Tibial nerve (tissue), 4 donors: Measurements from ENCODE around the gene ELMO3. TPM values are rescaled to one million over a fixed set of nuclear protein-coding genes. Genes with fewer than 3 reads are reported as not detected.

ENCODE experiments used
- DNase-seq, 2 donors: peaks; one replicate each; pipeline ENCODE4 v3.0.0-alpha.2; 2019; ENCODE audit warnings: low spot score in 2 of 2
- H3K27ac ChIP-seq, 4 donors: fragments of 200-600 bp; sonication (generic) in 3 of 4; one replicate each; pipeline ENCODE4 v1.5.1; 2017 to 2019; ENCODE audit warnings: mild to moderate bottlenecking in 1 of 4
- H3K27me3 ChIP-seq, 2 donors: fragments of 200-600 bp; sonication (generic) in 1 of 2; one replicate each; pipeline versions ENCODE4 v1.5.1 to v1.6.0; 2017 to 2019
- H3K36me3 ChIP-seq, 3 donors: fragments of 200-600 bp; sonication (generic); one replicate each; pipeline ENCODE4 v1.5.1; 2018 to 2019
- H3K4me1 ChIP-seq, 4 donors: fragments of 200-600 bp; sonication (generic) in 3 of 4; one replicate each; pipeline ENCODE4 v1.5.1; 2017 to 2019
- H3K4me3 ChIP-seq, 4 donors: fragments of 200-600 bp; sonication (generic) in 3 of 4; one replicate each; pipeline ENCODE4 v1.5.1; 2017 to 2019; ENCODE audit warnings: mild to moderate bottlenecking in 1 of 4, moderate library complexity in 1 of 4
- H3K9me3 ChIP-seq, 4 donors: fragments of 200-600 bp; sonication (generic) in 3 of 4; one replicate each; pipeline ENCODE4 v1.5.1; 2017 to 2019
- CTCF ChIP-seq, 5 experiments: fragments of 200-600 bp in 3 of 5; fragments of 450-650 bp in 2 of 5; sonication (generic) in 3 of 5; IDR thresholded peaks; one replicate each; pipeline ENCODE4 v1.5.1; 2016 to 2019; ENCODE audit warnings: antibody characterized with exemption in 5 of 5, mild to moderate bottlenecking in 3 of 5, moderate library complexity in 2 of 5
- EP300 ChIP-seq, 2 donors: sonication (generic); formaldehyde crosslinking; IDR thresholded peaks; one replicate each; pipeline ENCODE4 v1.6.1; 2017; ENCODE audit warnings: antibody characterized with exemption in 2 of 2, mild to moderate bottlenecking in 1 of 2
- POLR2A ChIP-seq, 2 donors: fragments of 450-650 bp; IDR thresholded peaks; one replicate each; pipeline ENCODE4 v1.6.1; 2017; ENCODE audit warnings: antibody characterized with exemption in 2 of 2, mild to moderate bottlenecking in 2 of 2, moderate library complexity in 2 of 2
- WGBS, 2 donors: methylation state at CpG; one replicate each; pipeline ENCODE4 v1.1.5; 2018; 5-methylcytosine and 5-hydroxymethylcytosine counted together
- total RNA-seq, 4 donors: library from RNA; depleted of rRNA; stranded (reverse); fragments of >200 nt; gene quantifications; one replicate each; pipeline ENCODE4 v1.1.0, GENCODE V29; 2016

The ELMO3 gene
- total RNA-seq, 4 donors from 2014 or later = 2.4 to 14.4 (median 4.4) TPM

- Histone ChIP-seq H3K36me3 (no peaks in the 10 kb centered on the region), H3K27me3 (no peaks in the 10 kb centered on the region), H3K27ac (no peak overlapping the region), H3K9me3 (no peaks in the 10 kb centered on the region), H3K4me1 (peaks cover 0 to 43% (median 31%) of the 10 kb centered on the region in 4 donors), H3K4me3 (no peak overlapping the region)
- TF ChIP-seq CTCF (IDR thresholded peaks at IDR 0.05) (no peak), POLR2A (IDR thresholded peaks at IDR 0.05) (no peak), EP300 (IDR thresholded peaks at IDR 0.05) (no peak)
- WGBS, 2 donors = 78 to 87% methylated on average over 9 to 13 of the region's 15 CpGs
- DNase-seq = no peak
These were observed 10.1 kb upstream of the ELMO3 start for GRCh38 chr16:67188798-67189197.

GRCh38 chr16:67190041-67190440 is 8.9 kb upstream of the ELMO3 start, which contains the start of gene EXOC3L1:
Gene EXOC3L1, minus strand, starts transcription at chr16:67190136. Its CDS starts 460 bp downstream, at chr16:67189676.
- no peak within 1 kb of the TSS for H3K27ac ChIP-seq
- H3K9me3 ChIP-seq = no peaks in the 10 kb centered on the region
- peaks cover 0 to 45% (median 25%) of the 10 kb centered on the region in 4 donors for H3K4me1 ChIP-seq
- WGBS, 2 donors = 27 to 41% methylated on average over 5 to 6 of the region's 6 CpGs
- no peaks in the 10 kb centered on the region for H3K27me3 ChIP-seq
- DNase-seq = no peak
- H3K4me3 ChIP-seq = no peak within 1 kb of the TSS
- TF ChIP-seq POLR2A (IDR thresholded peaks at IDR 0.05) = no peak
- no peak for TF ChIP-seq EP300 (IDR thresholded peaks at IDR 0.05)
- TF ChIP-seq CTCF (IDR thresholded peaks at IDR 0.05) = no peak
- H3K36me3 ChIP-seq = peaks cover 0 to 12% (median 6%) of the 10 kb centered on the region in 3 donors

- H3K36me3 ChIP-seq = peaks cover 2 to 19% (median 13%) of the 10 kb centered on the region in 3 donors
- TF ChIP-seq POLR2A (IDR thresholded peaks at IDR 0.05) = no peak
- TF ChIP-seq EP300 (IDR thresholded peaks at IDR 0.05) = no peak
- TF ChIP-seq CTCF (IDR thresholded peaks at IDR 0.05) = no peak
- no peak overlapping the region for H3K27ac ChIP-seq
- no peak overlapping the region for H3K4me3 ChIP-seq
- no peak for DNase-seq
- H3K9me3 ChIP-seq = no peaks in the 10 kb centered on the region
- peaks cover 0 to 41% (median 19%) of the 10 kb centered on the region in 4 donors for H3K4me1 ChIP-seq
- 82% methylated on average over 13 of the region's 13 CpGs for WGBS, 2 donors
- no peaks in the 10 kb centered on the region for H3K27me3 ChIP-seq
These were observed 8.2 kb upstream of the ELMO3 start for GRCh38 chr16:67190448-67191399.

GRCh38 chr16:67191411-67191994 is 7.4 kb upstream of the ELMO3 start:
- 23 to 29% methylated on average over 9 of the region's 9 CpGs for WGBS, 2 donors
- TF ChIP-seq POLR2A (IDR thresholded peaks at IDR 0.05) (no peak), EP300 (IDR thresholded peaks at IDR 0.05) (no peak), CTCF (IDR thresholded peaks at IDR 0.05) (no peak)
- H3K9me3 ChIP-seq = no peaks in the 10 kb centered on the region
- H3K27me3 ChIP-seq = no peaks in the 10 kb centered on the region
- DNase-seq = no peak
- peak overlapping the region in 3 of 4 donors; percentile 78 to 98 (median 85) for H3K4me3 ChIP-seq
- peaks cover 2 to 26% (median 14%) of the 10 kb centered on the region in 3 donors for H3K36me3 ChIP-seq
- H3K27ac ChIP-seq = peak overlapping the region in 1 of 4 donors; percentile 85
- H3K4me1 ChIP-seq = peaks cover 0 to 38% (median 17%) of the 10 kb centered on the region in 4 donors
